K562 (cell line): ENCODE measurements around the gene C19orf44.
"Not testable (repeated sequence)": the region's sequence is repeated elsewhere in the genome, so short reads cannot be mapped to it uniquely, and the experiment has no call there.

Experiments
- CHD2 ChIP-seq: IDR thresholded peaks from 2 replicates; pipeline ENCODE4 v1.6.1; 2011; ENCODE audit warnings: low read depth, low read length
- CREM ChIP-seq: IDR thresholded peaks from 2 replicates; pipeline ENCODE4 v1.6.1; 2014; ENCODE audit warnings: antibody characterized with exemption, low read depth
- CTCF ChIP-seq, 3 experiments: IDR thresholded peaks in 2 of 3; conservative IDR thresholded peaks in 1 of 3; 2 replicates each; pipeline ENCODE4 v1.5.1; 2011 to 2012; ENCODE audit warnings: low read length in 3 of 3, mild to moderate bottlenecking in 3 of 3, control low read depth in 2 of 3, improper control_type of control experiment in 1 of 3, inconsistent platforms in 1 of 3, low read depth in 1 of 3, mixed read lengths in 1 of 3, moderate library complexity in 1 of 3; ENCODE audit not compliant: insufficient read depth in 2 of 3
- DIDO1 ChIP-seq: fragments of 450-650 bp; IDR thresholded peaks from 2 replicates; pipeline ENCODE4 v1.6.1; 2016; ENCODE audit warnings: low read depth, missing biosample characterization, missing genetic modification characterization
- DPF2 ChIP-seq: fragments of 450-650 bp; IDR thresholded peaks from 2 replicates; pipeline ENCODE4 v1.6.1; 2016
- ETV6 ChIP-seq, 3 experiments: fragments of 150-350 bp in 1 of 3; sonication (generic) in 1 of 3; formaldehyde crosslinking in 1 of 3; IDR thresholded peaks; 2 replicates each; pipeline versions ENCODE4 v1.6.1 to v1.8.0; 2014 to 2022; ENCODE audit warnings: borderline replicate concordance in 2 of 3, low read depth in 2 of 3, antibody characterized with exemption in 1 of 3, low read length in 1 of 3, mild to moderate bottlenecking in 1 of 3, missing genetic modification reagents in 1 of 3
- PHF8 ChIP-seq: fragments of 200-600 bp; sonication (generic); IDR thresholded peaks from 2 replicates; pipeline ENCODE4 v1.6.1; 2012; ENCODE audit warnings: mixed run types, mild to moderate bottlenecking, inconsistent platforms, low read length, moderate library complexity, borderline replicate concordance
- SAFB2 ChIP-seq: fragments of 200-400 bp; formaldehyde crosslinking; IDR thresholded peaks from 2 replicates; pipeline ENCODE4 v1.6.1; 2018; ENCODE audit warnings: borderline replicate concordance, low read length, low read depth, moderate library complexity; ENCODE audit not compliant: severe bottlenecking
- SAP30 ChIP-seq: fragments of 200-600 bp; sonication (generic); IDR thresholded peaks from 2 replicates; pipeline ENCODE4 v1.6.1; 2012; ENCODE audit warnings: borderline replicate concordance, low read depth, mild to moderate bottlenecking, moderate library complexity, low read length, control low read depth, inconsistent platforms; ENCODE audit not compliant: insufficient read depth, poor library complexity, severe bottlenecking
- SFPQ ChIP-seq: fragments of 200-400 bp; formaldehyde crosslinking; IDR thresholded peaks from 2 replicates; pipeline ENCODE4 v1.6.1; 2017; ENCODE audit warnings: mild to moderate bottlenecking, low read depth, low read length, moderate library complexity
- ZNF318 ChIP-seq, 2 experiments: fragments of 450-650 bp; IDR thresholded peaks; 2 replicates each; pipeline ENCODE4 v1.6.1; 2016; ENCODE audit warnings: mild to moderate bottlenecking in 2 of 2, borderline replicate concordance in 1 of 2, low read depth in 1 of 2, moderate library complexity in 1 of 2
- ZNF644 ChIP-seq: fragments of 200-800 bp; sonication (Bioruptor generic); IDR thresholded peaks from 2 replicates; pipeline ENCODE4 v1.6.1; 2016; ENCODE audit warnings: low read depth, missing genetic modification characterization, missing compliant biosample characterization

GRCh38 chr19:16512611-16513010, 16.4 kb downstream of the C19orf44 start:
- TF ChIP-seq ZNF318 (IDR thresholded peaks at IDR 0.05; ENCODE audit: borderline replicate concordance in 1 of 2, low read depth in 1 of 2); CTCF (IDR thresholded peaks at IDR 0.05 in 2 of 3, conservative IDR thresholded peaks at IDR 0.05 in 1 of 3; ENCODE audit: insufficient read depth in 2 of 3, low read depth in 1 of 3, low read length in 3 of 3); ZNF644 (tag); DPF2; SAP30; CHD2; SFPQ; ETV6 (IDR thresholded peaks at IDR 0.05; ENCODE audit: borderline replicate concordance in 1 of 2, low read depth in 2 of 2, low read length in 1 of 2); ETV6 (CRISPR knock-in tag; IDR thresholded peaks at IDR 0.05; ENCODE audit: borderline replicate concordance); CREM; DIDO1 (tag); SAFB2; PHF8: not testable (repeated sequence)
